Ovary (tissue), 3 donors: Measurements from ENCODE around the gene TMEM221.

Experiments
- CTCF ChIP-seq, 3 donors: fragments of 450-650 bp in 2 of 3; fragments of 200-600 bp in 1 of 3; IDR thresholded peaks; one replicate each; pipeline versions ENCODE4 v1.5.1 to v1.8.0; 2016 to 2022; ENCODE audit warnings: antibody characterized with exemption in 3 of 3, mild to moderate bottlenecking in 1 of 3
- POLR2A ChIP-seq: fragments of 450-650 bp; IDR thresholded peaks from one replicate; pipeline ENCODE4 v1.6.1; 2017; ENCODE audit warnings: antibody characterized with exemption, mild to moderate bottlenecking, moderate library complexity
- donor health status: DM: no; HTN: no; CAD: no.

GRCh38 chr19:17473041-17473440, 24.6 kb upstream of the TMEM221 start:
- TF ChIP-seq CTCF (IDR thresholded peaks at IDR 0.05) (no peak), POLR2A (no peak)
